Left forelimb (tissue), 1 donor: ENCODE data around the gene LBHD1.
"Not testable (repeated sequence)": the region's sequence is repeated elsewhere in the genome, so short reads cannot be mapped to it uniquely, and the experiment has no call there.

Experiments used
- DNase-seq: peaks from one replicate; pipeline ENCODE4 v3.0.0-alpha.2; 2018; ENCODE audit warnings: low spot score

Gene LBHD1

GRCh38 chr11:62616957-62617356, 55.1 kb downstream of the LBHD1 start:
- DNase-seq = not testable (repeated sequence)

GRCh38 chr11:62615521-62615920, 56.5 kb downstream of the LBHD1 start:
- DNase-seq = no peak

- no peak for DNase-seq
Observed at GRCh38 chr11:62614275-62614674, 57.8 kb downstream of the LBHD1 start.

GRCh38 chr11:62613291-62613778, 58.7 kb downstream of the LBHD1 start:
- DNase-seq = no peak
